Trophoblast cell (in vitro differentiated cells and primary cell): Measurements from ENCODE around the gene LDLRAD3.

Experiments used
- DNase-seq, 2 donors: peaks; one replicate each; pipeline ENCODE4 v3.0.0-alpha.2; 2016
- H2AFZ ChIP-seq: 2 replicates; pipeline ENCODE4 v1.6.1; 2013; ENCODE audit warnings: low read length, moderate library complexity, mild to moderate bottlenecking; ENCODE audit not compliant: insufficient read depth, poor library complexity
- H2AK5ac ChIP-seq: 2 replicates; pipeline ENCODE4 v1.6.1; 2013; ENCODE audit warnings: mild to moderate bottlenecking, low read length
- H2BK120ac ChIP-seq: 2 replicates; pipeline ENCODE4 v1.6.1; 2013; ENCODE audit warnings: low read length, mild to moderate bottlenecking, moderate library complexity; ENCODE audit not compliant: insufficient read depth, poor library complexity
- H2BK12ac ChIP-seq: 2 replicates; pipeline ENCODE4 v1.6.1; 2013; ENCODE audit warnings: mild to moderate bottlenecking, low read length, moderate library complexity
- H2BK5ac ChIP-seq: 2 replicates; pipeline ENCODE4 v1.6.1; 2013; ENCODE audit warnings: low read length, low read depth, moderate library complexity, mild to moderate bottlenecking; ENCODE audit not compliant: poor library complexity
- H3K14ac ChIP-seq: 2 replicates; pipeline ENCODE4 v1.6.1; 2013; ENCODE audit warnings: mild to moderate bottlenecking, low read length
- H3K18ac ChIP-seq: 2 replicates; pipeline ENCODE4 v1.6.1; 2013; ENCODE audit warnings: mild to moderate bottlenecking, low read length
- H3K23ac ChIP-seq: 2 replicates; pipeline ENCODE4 v1.6.1; 2013; ENCODE audit warnings: low read length
- H3K27ac ChIP-seq: 2 replicates; pipeline ENCODE4 v1.5.1; 2013; ENCODE audit warnings: low read depth, mild to moderate bottlenecking, inconsistent platforms, low read length, moderate library complexity
- H3K27me3 ChIP-seq: 2 replicates; pipeline ENCODE4 v1.6.1; 2013; ENCODE audit warnings: inconsistent platforms, mild to moderate bottlenecking, low read length, moderate library complexity; ENCODE audit not compliant: insufficient read depth
- H3K36me3 ChIP-seq, 2 experiments: 1 replicate in 1 of 2; 2 replicates in 1 of 2; pipeline ENCODE4 v1.6.1; 2013; ENCODE audit warnings: low read length in 2 of 2, mild to moderate bottlenecking in 2 of 2, moderate library complexity in 1 of 2; ENCODE audit not compliant: insufficient read depth in 2 of 2, control insufficient read depth in 1 of 2
- H3K4ac ChIP-seq: 2 replicates; pipeline ENCODE4 v1.6.1; 2013; ENCODE audit warnings: low read depth, mild to moderate bottlenecking, low read length, moderate library complexity
- H3K4me1 ChIP-seq, 2 experiments: 1 replicate in 1 of 2; 2 replicates in 1 of 2; pipeline ENCODE4 v1.6.1; 2013; ENCODE audit warnings: low read length in 2 of 2, mild to moderate bottlenecking in 2 of 2, moderate library complexity in 1 of 2; ENCODE audit not compliant: insufficient read depth in 2 of 2, control insufficient read depth in 1 of 2
- H3K4me2 ChIP-seq: 2 replicates; pipeline ENCODE4 v1.6.1; 2013; ENCODE audit warnings: inconsistent platforms, mild to moderate bottlenecking, low read length, moderate library complexity
- H3K4me3 ChIP-seq: 2 replicates; pipeline ENCODE4 v1.5.1; 2013; ENCODE audit warnings: mild to moderate bottlenecking, low read depth, low read length, inconsistent platforms
- H3K79me1 ChIP-seq: one replicate; pipeline ENCODE4 v1.6.1; 2013; ENCODE audit warnings: low read length
- H3K79me2 ChIP-seq: 2 replicates; pipeline ENCODE4 v1.6.1; 2013; ENCODE audit warnings: low read length, mild to moderate bottlenecking; ENCODE audit not compliant: control insufficient read depth, insufficient read depth, poor library complexity
- H3K9ac ChIP-seq: 2 replicates; pipeline ENCODE4 v1.6.1; 2013; ENCODE audit warnings: mild to moderate bottlenecking, low read length
- H3K9me3 ChIP-seq: 2 replicates; pipeline ENCODE4 v1.6.1; 2013; ENCODE audit warnings: low read depth, mild to moderate bottlenecking, control low read depth, inconsistent platforms, low read length; ENCODE audit not compliant: insufficient read depth
- H4K12ac ChIP-seq: 2 replicates; pipeline ENCODE4 v1.6.1; 2013; ENCODE audit warnings: low read depth, mild to moderate bottlenecking, low read length, moderate library complexity
- H4K8ac ChIP-seq: 2 replicates; pipeline ENCODE4 v1.6.1; 2013; ENCODE audit warnings: low read depth, mild to moderate bottlenecking, low read length, moderate library complexity
- H4K91ac ChIP-seq: one replicate; pipeline ENCODE4 v1.6.1; 2013; ENCODE audit warnings: low read depth, mild to moderate bottlenecking, low read length, moderate library complexity
- WGBS: extraction: QIAGEN DNeasy Blood & Tissue Kit; methylation state at CpG from one replicate; pipeline ENCODE4 v1.1.7; 2013; ENCODE audit warnings: missing lambda C conversion rate; ENCODE audit not compliant: insufficient read length, insufficient coverage; ENCODE audit errors: extremely low coverage; 5-methylcytosine and 5-hydroxymethylcytosine counted together

Gene LDLRAD3

DNA sequence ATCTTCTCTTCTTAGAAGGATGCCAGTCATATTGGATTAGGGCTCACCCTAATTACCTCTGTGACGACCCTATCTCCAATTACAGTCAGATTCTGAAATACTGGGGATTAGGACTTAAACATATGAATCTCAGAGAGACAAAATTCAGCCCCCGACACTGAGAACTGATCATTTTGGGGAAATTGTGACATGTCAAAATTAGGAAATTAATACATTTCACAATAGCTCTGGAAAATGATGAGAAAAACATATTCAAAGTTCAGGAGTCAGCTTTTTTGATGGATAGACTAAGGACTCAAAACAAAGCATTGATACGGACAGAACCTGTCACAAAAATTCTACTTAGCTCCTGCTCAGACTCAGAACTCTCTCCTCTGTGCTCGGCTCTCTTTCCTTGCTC, 304.6 kb downstream of the LDLRAD3 start:
- Histone ChIP-seq H3K36me3 (no peaks in the 10 kb centered on the region), H2BK12ac (no peak overlapping the region), H3K9ac (no peak overlapping the region), H4K91ac (no peak overlapping the region), H3K4me2 (no peak overlapping the region), H3K14ac (no peak overlapping the region), H3K27ac (no peak overlapping the region), H2BK120ac (no peak overlapping the region), H3K27me3 (no peaks in the 10 kb centered on the region), H3K79me1 (no peaks in the 10 kb centered on the region), H3K4ac (no peak overlapping the region), H4K8ac (no peak overlapping the region), H3K4me1 (peaks cover 0 to 3% of the 10 kb centered on the region in 2 experiments), H2AK5ac (no peak overlapping the region), H3K79me2 (no peaks in the 10 kb centered on the region), H4K12ac (no peak overlapping the region), H2AFZ (no peak overlapping the region), H2BK5ac (no peak overlapping the region), H3K18ac (no peak overlapping the region), H3K4me3 (no peak overlapping the region), H3K23ac (no peak overlapping the region), H3K9me3 (no peaks in the 10 kb centered on the region)
- no peak for DNase-seq
- WGBS: no CpG with 5 or more reads among the region's 4 CpGs

DNA sequence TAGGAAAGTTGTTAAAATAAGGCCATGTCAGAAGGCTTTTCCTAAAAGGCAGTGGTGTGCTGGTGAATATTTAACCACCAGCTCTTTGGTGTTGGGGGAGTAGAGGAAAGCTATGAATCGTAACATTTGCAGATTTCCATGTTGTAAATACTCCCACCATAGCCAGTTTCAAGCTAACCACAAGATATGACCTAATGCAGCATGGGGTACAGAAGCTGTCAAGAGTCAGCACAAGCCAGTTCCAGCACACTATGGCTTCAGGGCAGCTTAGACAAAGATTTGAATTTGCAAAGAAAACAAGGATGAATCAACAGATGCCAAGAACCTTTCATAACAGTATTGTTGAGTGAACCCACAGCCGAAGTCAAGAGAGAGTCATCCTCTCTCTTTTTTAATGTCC, 305.4 kb downstream of the LDLRAD3 start:
- peaks cover 0 to 3% of the 10 kb centered on the region in 2 experiments for H3K4me1 ChIP-seq
- H2BK120ac ChIP-seq: no peak overlapping the region
- H3K23ac ChIP-seq: no peak overlapping the region
- H4K91ac ChIP-seq: no peak overlapping the region
- H3K9me3 ChIP-seq: no peaks in the 10 kb centered on the region
- no peak overlapping the region for H3K18ac ChIP-seq
- no peak overlapping the region for H3K14ac ChIP-seq
- H3K4ac ChIP-seq: no peak overlapping the region
- no peak overlapping the region for H3K4me2 ChIP-seq
- no peak overlapping the region for H3K27ac ChIP-seq
- no CpG with 5 or more reads among the region's 2 CpGs for WGBS
- no peak for DNase-seq
- H3K79me2 ChIP-seq: no peaks in the 10 kb centered on the region
- no peak overlapping the region for H3K4me3 ChIP-seq
- no peak overlapping the region for H3K9ac ChIP-seq
- H2AFZ ChIP-seq: no peak overlapping the region
- no peak overlapping the region for H4K8ac ChIP-seq
- no peaks in the 10 kb centered on the region for H3K27me3 ChIP-seq
- H2BK12ac ChIP-seq: no peak overlapping the region
- H2BK5ac ChIP-seq: no peak overlapping the region
- no peaks in the 10 kb centered on the region for H3K36me3 ChIP-seq
- H2AK5ac ChIP-seq: no peak overlapping the region
- no peaks in the 10 kb centered on the region for H3K79me1 ChIP-seq
- no peak overlapping the region for H4K12ac ChIP-seq

DNA sequence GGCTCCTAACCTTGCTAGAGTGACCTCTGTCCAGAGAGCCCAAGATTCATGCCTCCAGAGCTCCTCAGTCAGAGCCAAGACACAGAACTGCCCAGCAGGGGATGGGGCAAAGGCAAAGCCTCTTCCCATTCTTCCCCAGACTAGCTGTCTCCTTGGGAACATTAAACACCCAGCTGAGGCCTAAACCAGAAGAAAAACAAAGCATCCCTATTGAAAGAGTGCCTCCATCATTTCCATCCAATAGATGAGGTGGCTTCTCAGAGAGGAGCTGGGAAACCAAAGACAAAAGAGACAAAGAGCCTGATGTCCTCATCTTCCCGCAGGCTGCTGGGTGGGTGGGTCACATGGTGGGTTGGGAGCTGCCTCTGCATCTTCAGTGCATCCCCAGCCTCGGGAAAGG, 308.0 kb downstream of the LDLRAD3 start:
- no peak overlapping the region for H3K9ac ChIP-seq
- H4K8ac ChIP-seq: no peak overlapping the region
- H4K91ac ChIP-seq: no peak overlapping the region
- no peaks in the 10 kb centered on the region for H3K79me2 ChIP-seq
- no peaks in the 10 kb centered on the region for H3K79me1 ChIP-seq
- H3K4me1 ChIP-seq: peaks cover 0 to 5% of the 10 kb centered on the region in 2 experiments
- WGBS: no CpG with 5 or more reads among the region's 2 CpGs
- H2BK120ac ChIP-seq: no peak overlapping the region
- no peaks in the 10 kb centered on the region for H3K36me3 ChIP-seq
- no peak overlapping the region for H2BK5ac ChIP-seq
- H3K4me2 ChIP-seq: no peak overlapping the region
- no peak overlapping the region for H3K27ac ChIP-seq
- peaks cover 4% of the 10 kb centered on the region for H3K9me3 ChIP-seq
- no peak overlapping the region for H3K4me3 ChIP-seq
- no peak overlapping the region for H2AFZ ChIP-seq
- no peaks in the 10 kb centered on the region for H3K27me3 ChIP-seq
- H3K14ac ChIP-seq: no peak overlapping the region
- no peak overlapping the region for H3K23ac ChIP-seq
- no peak for DNase-seq
- no peak overlapping the region for H3K18ac ChIP-seq
- H4K12ac ChIP-seq: no peak overlapping the region
- H2BK12ac ChIP-seq: no peak overlapping the region
- H3K4ac ChIP-seq: no peak overlapping the region
- H2AK5ac ChIP-seq: no peak overlapping the region

DNA sequence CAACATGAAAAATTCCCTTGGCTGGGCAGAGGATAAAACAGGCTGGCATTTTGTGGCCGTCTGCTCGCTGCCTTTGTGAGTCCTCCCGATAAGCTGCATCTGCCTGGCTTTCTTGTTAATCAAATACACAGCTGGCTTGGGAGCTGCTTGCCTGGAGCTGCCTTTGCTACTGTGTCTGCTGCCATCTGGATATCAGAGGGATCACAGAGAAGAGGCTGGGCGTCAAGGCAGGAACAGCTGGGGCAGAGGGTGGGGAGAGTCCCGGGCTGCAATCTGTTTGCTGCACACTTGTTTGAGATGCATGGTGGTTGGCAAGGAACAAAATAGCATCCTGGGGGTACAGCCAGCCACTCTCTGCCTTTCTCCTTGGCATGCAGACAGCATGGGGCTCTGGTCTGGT, 309.4 kb downstream of the LDLRAD3 start:
- no peak overlapping the region for H3K23ac ChIP-seq
- H4K12ac ChIP-seq: no peak overlapping the region
- DNase-seq: no peak
- H3K9ac ChIP-seq: no peak overlapping the region
- H2BK120ac ChIP-seq: no peak overlapping the region
- H3K27ac ChIP-seq: no peak overlapping the region
- H3K79me1 ChIP-seq: no peaks in the 10 kb centered on the region
- no peak overlapping the region for H3K4me2 ChIP-seq
- no peaks in the 10 kb centered on the region for H3K79me2 ChIP-seq
- no peak overlapping the region for H4K91ac ChIP-seq
- peaks cover 0 to 6% of the 10 kb centered on the region in 2 experiments for H3K4me1 ChIP-seq
- H3K4ac ChIP-seq: no peak overlapping the region
- no peak overlapping the region for H2AK5ac ChIP-seq
- no peaks in the 10 kb centered on the region for H3K36me3 ChIP-seq
- WGBS: no CpG with 5 or more reads among the region's 5 CpGs
- no peak overlapping the region for H2BK5ac ChIP-seq
- no peak overlapping the region for H2BK12ac ChIP-seq
- H4K8ac ChIP-seq: no peak overlapping the region
- H3K18ac ChIP-seq: no peak overlapping the region
- H3K27me3 ChIP-seq: no peaks in the 10 kb centered on the region
- H3K9me3 ChIP-seq: peaks cover 4% of the 10 kb centered on the region
- no peak overlapping the region for H2AFZ ChIP-seq
- no peak overlapping the region for H3K4me3 ChIP-seq
- no peak overlapping the region for H3K14ac ChIP-seq
